ENCODE results near the gene TRIP12.

TRIP12 gene

GRCh38 chr2:229884775-229885699 lies 36.8 kb downstream of the TRIP12 start:
- no peak for TF ChIP-seq CTCF (conservative IDR thresholded peaks at IDR 0.05)
- H3K27ac ChIP-seq: no peak overlapping the region

DNA sequence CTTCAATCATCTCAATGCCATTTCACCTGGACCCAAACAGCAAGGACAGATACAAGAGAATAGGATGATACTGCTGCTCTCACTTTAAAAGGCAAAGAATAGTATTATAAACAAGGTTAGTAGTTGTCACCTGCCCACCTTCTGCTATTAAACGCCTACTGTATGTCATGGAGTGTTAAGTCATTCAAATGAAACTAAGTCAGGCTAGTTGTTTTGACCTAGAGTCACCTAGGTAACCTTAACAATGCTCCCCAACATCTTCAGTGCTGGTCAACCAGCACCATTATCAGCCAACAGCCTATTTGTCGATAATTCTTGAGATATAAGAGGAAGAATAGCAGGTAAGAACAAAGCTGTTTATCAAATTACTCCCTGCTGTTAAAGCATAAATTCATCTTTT lies 39.2 kb downstream of the TRIP12 start:
- H3K27ac ChIP-seq: no peak overlapping the region
- no peak for TF ChIP-seq CTCF (conservative IDR thresholded peaks at IDR 0.05)

DNA sequence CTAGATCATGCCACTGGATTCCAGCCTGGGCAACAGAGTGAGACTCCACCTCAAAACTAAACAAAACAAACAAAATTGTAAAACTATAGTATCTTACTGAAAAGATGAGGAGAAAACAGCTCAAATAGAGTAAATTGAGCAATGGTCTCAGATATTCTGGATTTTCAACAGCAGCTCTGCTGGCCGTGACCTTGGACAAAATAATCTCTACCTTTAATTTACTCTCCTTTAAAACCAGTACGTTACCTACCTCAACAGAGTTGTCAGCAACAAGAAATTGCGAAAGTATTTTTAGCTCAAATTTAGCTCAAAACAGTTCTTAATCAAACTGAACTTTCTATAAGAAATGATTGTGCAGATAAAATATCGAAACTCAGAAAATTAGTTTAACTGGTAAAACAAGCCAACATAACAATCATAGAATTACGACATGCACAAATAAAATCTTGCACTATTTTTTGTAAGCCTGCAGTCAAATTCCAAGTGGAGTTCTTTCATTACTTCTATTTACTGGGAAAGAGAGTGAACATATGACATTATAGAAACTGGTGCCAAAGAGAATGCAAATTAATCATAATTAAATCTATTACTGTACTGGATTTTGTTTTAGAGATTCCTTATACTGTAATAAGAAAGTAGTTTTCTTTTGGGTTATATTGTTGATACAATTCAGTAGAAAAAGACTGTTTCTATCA lies 40.8 kb downstream of the TRIP12 start:
- H3K27ac ChIP-seq: no peak overlapping the region
- no peak for TF ChIP-seq CTCF (conservative IDR thresholded peaks at IDR 0.05)

DNA sequence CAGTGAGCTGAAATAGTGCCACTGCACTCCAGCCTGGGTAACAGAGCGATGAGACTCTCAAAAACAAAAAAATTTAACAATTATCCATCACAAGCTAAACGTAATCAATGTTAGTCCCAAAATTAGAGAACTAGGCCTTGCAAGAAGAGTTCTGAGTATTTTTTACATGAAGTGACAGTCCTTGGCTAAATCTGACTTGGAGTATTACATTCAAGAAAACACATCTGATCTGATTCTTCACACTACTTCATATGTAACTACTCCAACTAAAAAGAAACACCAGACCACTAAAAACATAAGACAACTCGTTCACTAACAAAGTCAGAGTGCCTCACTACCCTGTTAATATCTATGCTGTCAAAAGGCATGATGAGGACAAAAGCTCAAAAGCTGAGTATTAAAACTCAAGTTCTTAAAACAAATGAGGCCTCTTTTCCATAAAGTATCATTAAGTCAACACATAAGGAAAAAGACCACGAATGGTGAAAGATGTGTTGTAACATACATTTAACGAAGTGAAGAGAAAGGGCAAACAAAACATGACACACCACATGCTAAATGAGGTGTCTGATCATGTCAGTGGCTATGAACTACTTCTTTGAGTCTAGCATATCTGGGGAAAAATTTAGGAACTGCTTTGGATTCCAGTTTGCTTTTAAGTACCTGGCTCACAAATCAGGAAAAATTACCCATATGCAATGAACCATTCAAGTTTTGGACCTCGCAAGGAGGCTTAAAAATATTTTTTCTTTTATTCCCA lies 42.4 kb downstream of the TRIP12 start:
- H3K27ac ChIP-seq: no peak overlapping the region
- TF ChIP-seq CTCF (conservative IDR thresholded peaks at IDR 0.05): no peak

- no peak overlapping the region for H3K27ac ChIP-seq
- no peak for TF ChIP-seq CTCF (conservative IDR thresholded peaks at IDR 0.05)
Observed at GRCh38 chr2:229875549-229875948, 46.3 kb downstream of the TRIP12 start.

GRCh38 chr2:229874647-229875046 lies 47.2 kb downstream of the TRIP12 start:
- no peak for TF ChIP-seq CTCF (conservative IDR thresholded peaks at IDR 0.05)
- no peak overlapping the region for H3K27ac ChIP-seq

DNA sequence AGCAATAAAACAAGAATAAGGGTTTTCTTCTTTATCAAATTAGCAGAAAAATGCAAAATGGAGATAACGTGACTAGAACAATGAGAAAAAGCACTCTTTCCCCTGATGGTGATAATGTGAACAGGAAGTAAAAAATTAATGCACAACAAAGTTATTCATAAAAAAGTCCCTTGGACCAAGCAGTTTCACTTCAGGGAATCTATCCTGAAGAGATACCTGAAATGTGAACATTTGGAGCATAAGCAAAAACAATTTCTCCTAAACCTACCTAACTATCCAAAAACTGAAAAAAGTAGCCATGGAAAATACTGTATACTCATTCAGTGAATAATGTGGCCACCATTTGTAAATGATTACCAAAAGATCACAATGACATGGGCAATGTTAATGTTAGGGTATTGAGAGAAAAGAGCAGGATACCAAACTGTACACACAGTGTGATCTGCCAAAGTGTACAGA lies 48.7 kb downstream of the TRIP12 start:
- TF ChIP-seq CTCF (conservative IDR thresholded peaks at IDR 0.05): no peak
- no peak overlapping the region for H3K27ac ChIP-seq

Data from VCaP (cell line).